CD4-positive, alpha-beta T cell treated with Interleukin-15 for 1 hour (primary cell): ENCODE measurements around the gene DUSP16.

Source experiments
- DNase-seq: peaks from one replicate; pipeline ENCODE4 v3.0.0-alpha.2; 2020

DUSP16 gene

DNA sequence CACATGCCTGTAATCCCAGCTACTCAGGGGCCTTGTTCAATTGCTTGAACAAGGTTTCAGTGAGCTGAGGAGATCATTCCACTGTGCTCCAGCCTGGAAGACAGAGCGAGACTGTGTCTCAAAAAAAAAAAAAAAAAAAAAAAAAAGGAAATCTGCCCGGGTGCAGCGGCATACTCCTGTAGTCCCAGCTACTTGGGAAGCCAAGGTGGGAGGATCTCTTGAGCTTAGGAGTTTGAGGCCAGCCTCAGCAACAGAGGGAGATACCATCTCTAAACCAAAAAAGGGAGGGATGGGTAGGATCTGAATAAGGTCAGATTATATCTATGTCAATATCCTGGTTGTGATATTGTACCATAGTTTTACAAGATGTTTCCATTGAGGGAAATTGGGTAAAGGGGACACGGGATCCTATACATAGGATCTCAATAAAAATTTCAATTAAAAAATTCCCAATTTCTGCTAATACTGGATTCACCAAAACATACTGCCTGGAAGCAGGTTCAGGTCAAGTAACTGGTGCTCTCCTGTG is 129.4 kb downstream of the DUSP16 start:
- DNase-seq: no peak

DNA sequence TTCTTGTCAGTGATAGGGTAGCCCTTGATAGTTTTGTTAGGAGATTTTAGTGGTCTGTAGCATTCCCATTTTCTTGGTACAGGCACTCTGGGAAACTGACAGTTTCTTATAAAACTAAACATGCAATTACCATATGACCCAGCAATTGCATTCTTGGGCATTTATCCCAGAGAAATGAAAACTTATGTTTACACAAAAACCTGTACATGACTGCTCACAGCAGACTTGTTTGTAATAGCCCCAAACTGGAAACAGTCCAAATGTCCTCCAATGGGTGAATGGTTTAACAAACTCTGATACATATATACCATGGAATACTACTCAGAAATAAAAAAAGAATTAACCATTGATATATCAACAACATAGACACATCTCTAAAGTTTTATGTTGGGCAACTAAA is 130.3 kb downstream of the DUSP16 start:
- no peak for DNase-seq

DNA sequence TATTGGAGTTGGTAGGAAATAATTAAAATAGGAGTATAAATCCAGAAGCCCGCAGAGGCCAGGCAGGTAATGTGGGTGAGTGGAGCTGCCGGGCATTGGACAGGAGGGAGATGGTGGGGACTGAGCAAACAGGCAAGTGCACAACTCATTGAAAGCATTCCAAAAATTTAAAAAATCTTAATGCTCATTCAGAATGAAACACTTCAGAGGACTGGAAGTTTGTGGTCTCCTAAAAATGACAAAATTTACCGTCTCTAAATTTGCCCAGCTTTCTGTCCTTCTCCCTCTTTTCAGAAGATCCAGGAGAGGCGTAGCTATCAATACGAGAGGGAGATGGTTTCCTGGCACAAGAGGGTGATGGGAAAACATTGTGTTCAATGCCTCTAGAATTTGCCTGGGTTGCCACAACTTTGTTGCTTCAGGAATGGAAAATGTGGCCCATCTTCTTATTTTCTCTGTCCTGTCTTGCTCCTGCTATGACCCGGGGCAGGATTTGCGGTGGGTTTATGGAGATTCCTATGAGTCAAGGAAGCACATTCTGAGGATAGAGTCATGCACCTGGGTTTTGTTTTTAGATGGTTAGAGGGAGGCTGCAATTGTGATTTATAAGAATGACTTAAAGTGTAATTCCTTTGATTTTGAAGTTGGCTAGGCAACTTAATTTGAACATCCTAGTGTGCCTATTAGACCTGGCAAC is 133.6 kb downstream of the DUSP16 start:
- DNase-seq: no peak

DNA sequence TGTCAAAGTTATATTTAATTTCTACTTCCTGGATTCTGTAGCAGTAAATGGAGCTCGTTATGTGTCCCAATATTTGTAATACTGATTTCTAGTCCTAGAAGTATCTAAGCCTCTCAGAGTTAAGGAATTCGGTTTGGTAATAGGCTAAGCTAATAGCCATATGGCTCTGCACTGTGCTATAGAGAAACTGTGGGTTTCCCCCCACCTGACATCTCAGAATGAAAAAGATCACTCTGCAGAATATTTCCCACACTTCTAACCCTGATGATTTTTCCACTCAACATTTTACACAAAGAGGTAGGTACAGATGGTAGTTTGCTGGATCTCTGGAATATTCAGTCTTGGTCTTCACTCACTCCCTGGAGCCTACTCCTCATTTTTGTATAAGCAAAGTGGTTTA is 134.6 kb downstream of the DUSP16 start:
- DNase-seq: no peak

DNA sequence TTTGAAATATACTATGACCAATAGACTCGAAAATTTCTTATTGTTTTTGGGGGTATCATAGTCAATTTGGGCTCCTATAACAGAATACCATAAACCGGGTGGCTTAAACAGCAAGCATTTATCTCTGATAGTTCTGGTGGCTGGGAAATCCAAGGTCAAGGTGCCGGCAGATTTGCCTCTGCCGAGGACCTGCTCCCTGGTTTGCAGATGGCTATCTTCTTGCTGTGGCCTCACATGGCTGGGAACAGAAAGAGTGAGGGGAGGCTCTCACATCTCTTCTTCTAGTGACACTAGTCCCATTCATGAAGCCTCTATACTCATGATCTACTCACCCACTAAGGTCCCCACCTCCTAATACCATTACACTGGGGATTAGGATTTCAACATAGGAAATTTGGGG is 135.1 kb downstream of the DUSP16 start:
- no peak for DNase-seq

DNA sequence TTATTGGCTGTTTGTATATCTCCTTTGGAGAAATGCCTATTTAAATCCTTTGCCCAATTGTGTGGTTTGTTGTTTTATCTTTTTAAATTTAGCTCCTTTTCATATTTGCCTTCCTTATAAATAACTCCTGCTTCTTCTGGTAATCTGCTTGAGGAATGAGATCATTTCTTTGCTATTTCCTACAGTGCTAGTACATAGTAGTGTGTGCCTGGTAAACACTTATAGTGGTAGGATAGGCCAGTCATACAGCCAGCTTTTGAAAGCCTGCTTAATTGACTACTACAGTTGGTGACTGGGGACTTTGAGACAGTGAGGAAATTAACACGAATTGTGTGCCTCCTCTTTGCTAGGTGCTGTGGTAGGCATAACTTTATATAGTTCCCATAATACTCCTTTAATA is 137.0 kb downstream of the DUSP16 start:
- DNase-seq: no peak

DNA sequence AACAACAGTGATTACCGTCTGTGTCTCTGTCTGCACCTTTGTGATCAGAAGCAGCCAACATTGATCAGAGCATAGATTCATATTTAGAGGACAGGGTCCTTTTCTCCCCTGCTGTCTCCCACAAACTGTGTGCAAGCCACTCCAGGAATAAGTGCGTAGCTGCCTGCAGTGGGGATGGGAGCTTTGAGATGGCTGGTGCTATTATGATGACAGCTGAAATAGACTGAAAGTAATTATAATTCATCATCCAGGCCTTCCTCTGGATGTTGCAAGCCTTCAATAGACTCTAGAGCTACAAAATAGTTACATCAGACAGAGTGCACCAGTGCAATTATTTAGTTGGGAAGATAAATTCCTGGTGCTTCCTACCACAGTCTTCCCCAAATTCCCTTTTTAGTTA is 137.7 kb downstream of the DUSP16 start:
- DNase-seq: no peak
